ENCODE data around the gene SWT1. TPM values are rescaled to one million over a fixed set of nuclear protein-coding genes. Genes with fewer than 3 reads are reported as not detected.

SWT1 gene
- total RNA-seq, 1 experiment from 2014 or later: 2.1 TPM

DNA sequence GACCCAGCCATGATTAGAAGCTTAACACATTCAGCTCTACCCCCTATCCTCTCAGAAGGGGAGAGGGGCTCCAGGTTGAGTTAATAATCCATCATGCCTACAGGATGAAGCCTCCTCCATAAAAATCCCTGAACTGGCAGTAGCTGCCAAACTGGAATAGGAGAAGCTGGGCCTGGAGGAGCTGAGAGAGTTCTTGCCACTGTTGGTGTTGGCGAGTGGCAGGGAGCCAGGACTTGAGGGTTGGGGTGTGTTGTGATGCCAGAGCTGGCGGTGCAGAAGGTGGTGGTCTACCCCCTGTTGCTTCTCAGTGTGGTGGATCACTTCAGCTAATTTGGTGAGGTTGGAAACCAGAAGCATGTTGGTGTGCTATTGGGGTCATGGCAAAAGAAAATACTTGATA lies 123.6 kb downstream of the SWT1 start:
- BruUV-seq (replicated peaks): no TSS peak
- TF ChIP-seq SIN3A (IDR thresholded peaks at IDR 0.05; ENCODE audit: borderline replicate concordance, insufficient read depth, low read depth, low read length) (no peak), TCF7L2 (IDR thresholded peaks at IDR 0.05; ENCODE audit: low read depth, low read length) (no peak), POLR2AphosphoS5 (IDR thresholded peaks at IDR 0.05; ENCODE audit: low read depth, low read length) (no peak)
- TF ChIP-seq, protein P1, sequence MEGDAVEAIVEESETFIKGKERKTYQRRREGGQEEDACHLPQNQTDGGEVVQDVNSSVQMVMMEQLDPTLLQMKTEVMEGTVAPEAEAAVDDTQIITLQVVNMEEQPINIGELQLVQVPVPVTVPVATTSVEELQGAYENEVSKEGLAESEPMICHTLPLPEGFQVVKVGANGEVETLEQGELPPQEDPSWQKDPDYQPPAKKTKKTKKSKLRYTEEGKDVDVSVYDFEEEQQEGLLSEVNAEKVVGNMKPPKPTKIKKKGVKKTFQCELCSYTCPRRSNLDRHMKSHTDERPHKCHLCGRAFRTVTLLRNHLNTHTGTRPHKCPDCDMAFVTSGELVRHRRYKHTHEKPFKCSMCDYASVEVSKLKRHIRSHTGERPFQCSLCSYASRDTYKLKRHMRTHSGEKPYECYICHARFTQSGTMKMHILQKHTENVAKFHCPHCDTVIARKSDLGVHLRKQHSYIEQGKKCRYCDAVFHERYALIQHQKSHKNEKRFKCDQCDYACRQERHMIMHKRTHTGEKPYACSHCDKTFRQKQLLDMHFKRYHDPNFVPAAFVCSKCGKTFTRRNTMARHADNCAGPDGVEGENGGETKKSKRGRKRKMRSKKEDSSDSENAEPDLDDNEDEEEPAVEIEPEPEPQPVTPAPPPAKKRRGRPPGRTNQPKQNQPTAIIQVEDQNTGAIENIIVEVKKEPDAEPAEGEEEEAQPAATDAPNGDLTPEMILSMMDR (IDR thresholded peaks at IDR 0.05): no peak
- TF ChIP-seq, protein P2, sequence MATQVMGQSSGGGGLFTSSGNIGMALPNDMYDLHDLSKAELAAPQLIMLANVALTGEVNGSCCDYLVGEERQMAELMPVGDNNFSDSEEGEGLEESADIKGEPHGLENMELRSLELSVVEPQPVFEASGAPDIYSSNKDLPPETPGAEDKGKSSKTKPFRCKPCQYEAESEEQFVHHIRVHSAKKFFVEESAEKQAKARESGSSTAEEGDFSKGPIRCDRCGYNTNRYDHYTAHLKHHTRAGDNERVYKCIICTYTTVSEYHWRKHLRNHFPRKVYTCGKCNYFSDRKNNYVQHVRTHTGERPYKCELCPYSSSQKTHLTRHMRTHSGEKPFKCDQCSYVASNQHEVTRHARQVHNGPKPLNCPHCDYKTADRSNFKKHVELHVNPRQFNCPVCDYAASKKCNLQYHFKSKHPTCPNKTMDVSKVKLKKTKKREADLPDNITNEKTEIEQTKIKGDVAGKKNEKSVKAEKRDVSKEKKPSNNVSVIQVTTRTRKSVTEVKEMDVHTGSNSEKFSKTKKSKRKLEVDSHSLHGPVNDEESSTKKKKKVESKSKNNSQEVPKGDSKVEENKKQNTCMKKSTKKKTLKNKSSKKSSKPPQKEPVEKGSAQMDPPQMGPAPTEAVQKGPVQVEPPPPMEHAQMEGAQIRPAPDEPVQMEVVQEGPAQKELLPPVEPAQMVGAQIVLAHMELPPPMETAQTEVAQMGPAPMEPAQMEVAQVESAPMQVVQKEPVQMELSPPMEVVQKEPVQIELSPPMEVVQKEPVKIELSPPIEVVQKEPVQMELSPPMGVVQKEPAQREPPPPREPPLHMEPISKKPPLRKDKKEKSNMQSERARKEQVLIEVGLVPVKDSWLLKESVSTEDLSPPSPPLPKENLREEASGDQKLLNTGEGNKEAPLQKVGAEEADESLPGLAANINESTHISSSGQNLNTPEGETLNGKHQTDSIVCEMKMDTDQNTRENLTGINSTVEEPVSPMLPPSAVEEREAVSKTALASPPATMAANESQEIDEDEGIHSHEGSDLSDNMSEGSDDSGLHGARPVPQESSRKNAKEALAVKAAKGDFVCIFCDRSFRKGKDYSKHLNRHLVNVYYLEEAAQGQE (IDR thresholded peaks at IDR 0.05; ENCODE audit: insufficient read depth in 1 of 2, low read depth in 2 of 2, low read length in 1 of 2): no peak
- ATAC-seq: no peak
- CTCF ChIA-PET: no interaction called here
- POLR2A ChIA-PET: no interaction called here
- intact Hi-C loops (cut with micrococcal nuclease; ENCODE audit: unreplicated experiment) (no loop called here), in situ Hi-C loops (cut with HindIII; ENCODE audit: low pct_unique_long_range_greater_than_20kb, low sequenced_read_pairs) (no loop called here)
- Histone ChIP-seq H3K4me1 (ENCODE audit: control insufficient read depth, insufficient read depth, low read length) (no peaks in the 10 kb centered on the region), H3K9me3 (ENCODE audit: control insufficient read depth, insufficient read depth, low read depth, low read length) (no peaks in the 10 kb centered on the region), H3K27ac (ENCODE audit: low read length) (no peak overlapping the region), H3K36me3 (ENCODE audit: control insufficient read depth, insufficient read depth, low read length) (no peaks in the 10 kb centered on the region), H3K4me3 (ENCODE audit: low read depth in 2 of 2, low read length in 2 of 2) (no peak overlapping the region), H3K27me3 (ENCODE audit: control insufficient read depth, insufficient read depth, low read length) (no peaks in the 10 kb centered on the region)
- DNase-seq (ENCODE audit: low read depth, low spot score): no peak

DNA sequence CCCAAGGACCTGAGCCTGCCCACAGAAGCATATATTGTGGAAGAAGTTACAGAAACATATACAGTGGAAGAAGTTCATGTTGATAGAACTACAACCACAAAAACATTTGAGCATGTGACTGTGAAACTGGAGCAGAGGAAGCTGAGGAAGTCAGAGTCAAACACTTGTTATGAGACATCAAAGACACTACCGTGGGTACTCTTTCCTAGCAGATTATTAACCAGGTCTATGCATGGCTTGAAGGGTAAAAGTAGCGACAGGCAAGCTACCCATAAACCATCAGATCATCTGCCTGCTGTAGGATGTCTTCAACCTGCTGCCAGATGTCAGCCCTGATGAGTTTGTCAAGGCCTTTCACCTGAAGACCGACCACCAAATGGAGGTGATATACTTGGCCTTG lies 124.3 kb downstream of the SWT1 start:
- TF ChIP-seq TCF7L2 (IDR thresholded peaks at IDR 0.05; ENCODE audit: low read depth, low read length): no peak
- Histone ChIP-seq H3K27ac (ENCODE audit: low read length) (no peak overlapping the region), H3K36me3 (ENCODE audit: control insufficient read depth, insufficient read depth, low read length) (no peaks in the 10 kb centered on the region), H3K4me1 (ENCODE audit: control insufficient read depth, insufficient read depth, low read length) (no peaks in the 10 kb centered on the region), H3K27me3 (ENCODE audit: control insufficient read depth, insufficient read depth, low read length) (no peaks in the 10 kb centered on the region), H3K9me3 (ENCODE audit: control insufficient read depth, insufficient read depth, low read depth, low read length) (no peaks in the 10 kb centered on the region), H3K4me3 (ENCODE audit: low read depth in 2 of 2, low read length in 2 of 2) (no peak overlapping the region)
- BruUV-seq (replicated peaks): no TSS peak
- DNase-seq (ENCODE audit: low read depth, low spot score) (no peak), ATAC-seq (no peak)
- POLR2A ChIA-PET: no interaction called here
- in situ Hi-C loops (cut with HindIII; ENCODE audit: low pct_unique_long_range_greater_than_20kb, low sequenced_read_pairs): no loop called here
- intact Hi-C loops (cut with micrococcal nuclease; ENCODE audit: unreplicated experiment): no loop called here
- CTCF ChIA-PET: no interaction called here

GRCh38 chr1:185284116-185284515 lies 127.1 kb downstream of the SWT1 start:
- H3K4me1 ChIP-seq (ENCODE audit: control insufficient read depth, insufficient read depth, low read length): no peaks in the 10 kb centered on the region
- no peaks in the 10 kb centered on the region for H3K9me3 ChIP-seq (ENCODE audit: control insufficient read depth, insufficient read depth, low read depth, low read length)
- TF ChIP-seq, protein P2 (IDR thresholded peaks at IDR 0.05; ENCODE audit: insufficient read depth in 1 of 2, low read depth in 2 of 2, low read length in 1 of 2): no peak
- TF ChIP-seq POLR2AphosphoS5 (IDR thresholded peaks at IDR 0.05; ENCODE audit: low read depth, low read length): no peak
- DNase-seq (ENCODE audit: low read depth, low spot score): no peak
- ATAC-seq: no peak
- ChIA-PET CTCF (no interaction called here), POLR2A (no interaction called here)
- no peak overlapping the region for H3K27ac ChIP-seq (ENCODE audit: low read length)
- H3K27me3 ChIP-seq (ENCODE audit: control insufficient read depth, insufficient read depth, low read length): no peaks in the 10 kb centered on the region
- BruUV-seq (replicated peaks): no TSS peak
- intact Hi-C loops (cut with micrococcal nuclease; ENCODE audit: unreplicated experiment): no loop called here
- H3K36me3 ChIP-seq (ENCODE audit: control insufficient read depth, insufficient read depth, low read length): no peaks in the 10 kb centered on the region
- in situ Hi-C loops (cut with HindIII; ENCODE audit: low pct_unique_long_range_greater_than_20kb, low sequenced_read_pairs): no loop called here
- no peak overlapping the region for H3K4me3 ChIP-seq (ENCODE audit: low read depth in 2 of 2, low read length in 2 of 2)

Data from Panc1 (cell line).